Measurements from ENCODE around the gene CLDN8.

Gene CLDN8

GRCh38 chr21:30200000-30200399, 15.9 kb downstream of the CLDN8 start:
- no peak for DNase-seq

DNA sequence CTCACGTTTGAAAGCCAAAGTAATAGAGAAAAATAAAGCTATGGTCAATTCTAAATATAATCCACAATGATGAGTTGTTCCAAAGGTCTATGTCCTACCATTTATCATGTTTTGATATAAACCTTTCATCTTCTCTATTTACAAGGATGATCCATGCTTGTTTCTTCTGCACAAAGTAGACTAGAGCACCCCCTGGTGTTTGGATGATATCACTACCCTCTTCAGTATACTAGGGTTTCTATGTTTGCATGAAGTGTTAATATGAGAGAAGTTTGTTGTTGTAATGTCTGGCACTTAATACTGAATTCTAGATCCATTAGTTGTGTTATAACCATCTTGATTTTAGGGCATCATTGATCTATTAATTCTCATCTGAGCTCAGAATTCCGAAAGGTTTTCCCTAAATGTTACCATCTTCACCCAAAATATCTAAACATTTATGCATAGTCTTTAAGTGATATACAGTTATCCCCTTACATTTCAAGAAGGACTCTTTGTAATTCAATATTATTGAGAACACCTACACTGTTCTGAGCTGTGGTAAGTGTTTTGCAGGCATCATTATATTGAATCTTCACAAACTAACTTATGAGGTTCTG, 21.1 kb downstream of the CLDN8 start:
- no peak for DNase-seq

GRCh38 chr21:30193201-30193600, 22.7 kb downstream of the CLDN8 start:
- DNase-seq: no peak

DNA sequence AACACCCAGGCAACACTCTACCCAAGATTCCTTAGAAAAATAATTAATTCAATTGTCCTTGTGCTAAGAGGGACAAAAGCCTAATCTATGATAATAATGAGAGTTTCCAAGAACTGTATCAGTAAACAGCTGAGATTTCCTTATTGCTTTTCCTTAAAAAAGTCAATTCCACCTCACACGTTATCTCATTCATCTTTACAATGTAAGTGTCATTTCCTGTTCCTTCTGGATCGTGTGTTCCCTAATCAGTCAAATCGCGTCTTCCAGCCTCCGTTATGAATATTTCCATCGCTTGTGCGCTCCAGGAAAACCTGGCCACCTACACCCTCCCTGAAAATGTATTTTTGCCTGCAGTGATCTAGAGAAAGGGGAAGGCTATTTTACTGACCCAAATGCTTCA, 25.3 kb downstream of the CLDN8 start:
- DNase-seq: no peak

GRCh38 chr21:30189773-30190172, 26.1 kb downstream of the CLDN8 start:
- DNase-seq: no peak

DNA sequence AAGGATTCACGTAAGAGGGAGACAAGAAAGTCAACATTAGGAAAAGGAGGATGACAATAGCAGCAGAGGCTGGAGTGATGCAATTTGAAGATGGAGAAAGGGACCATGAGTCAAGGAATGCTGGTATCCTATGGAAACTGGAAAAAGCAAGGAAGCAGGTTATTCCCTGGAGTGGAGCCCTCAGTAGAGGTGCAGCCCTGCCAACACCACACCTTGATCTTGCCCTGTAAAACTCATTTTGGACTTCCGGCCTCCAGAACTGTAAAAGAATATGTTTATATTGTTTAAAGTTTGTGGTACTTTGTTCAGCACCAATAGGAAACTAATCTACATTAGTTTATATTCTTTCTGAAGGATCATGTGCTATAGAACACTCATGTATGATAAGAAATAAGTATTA, 29.7 kb downstream of the CLDN8 start:
- no peak for DNase-seq

GRCh38 chr21:30168086-30168485, 47.8 kb downstream of the CLDN8 start:
- DNase-seq: no peak

GRCh38 chr21:30166705-30167104, 49.2 kb downstream of the CLDN8 start, which contains the start of gene CLDN17:
Gene CLDN17, minus strand, starts transcription at chr21:30166805. Its CDS starts 188 bp downstream, at chr21:30166617.
- no peak for DNase-seq

- no peak for DNase-seq
Observed at GRCh38 chr21:30166171-30166570, 49.7 kb downstream of the CLDN8 start.

GRCh38 chr21:30164796-30165195, 51.1 kb downstream of the CLDN8 start:
- no peak for DNase-seq
